Esophagus muscularis mucosa (tissue), 4 donors: ENCODE data around the gene SH2D7.

Experiments
- CTCF ChIP-seq, 3 experiments: fragments of 200-600 bp in 2 of 3; fragments of 450-650 bp in 1 of 3; sonication (generic) in 2 of 3; IDR thresholded peaks; one replicate each; pipeline ENCODE4 v1.5.1; 2017 to 2019; ENCODE audit warnings: antibody characterized with exemption in 3 of 3, mild to moderate bottlenecking in 2 of 3, moderate library complexity in 1 of 3
- EP300 ChIP-seq: sonication (generic); formaldehyde crosslinking; IDR thresholded peaks from one replicate; pipeline ENCODE4 v1.6.1; 2017; ENCODE audit warnings: antibody characterized with exemption
- POLR2A ChIP-seq: fragments of 450-650 bp; IDR thresholded peaks from one replicate; pipeline ENCODE4 v1.6.1; 2017; ENCODE audit warnings: antibody characterized with exemption, moderate library complexity, mild to moderate bottlenecking, low read depth

DNA sequence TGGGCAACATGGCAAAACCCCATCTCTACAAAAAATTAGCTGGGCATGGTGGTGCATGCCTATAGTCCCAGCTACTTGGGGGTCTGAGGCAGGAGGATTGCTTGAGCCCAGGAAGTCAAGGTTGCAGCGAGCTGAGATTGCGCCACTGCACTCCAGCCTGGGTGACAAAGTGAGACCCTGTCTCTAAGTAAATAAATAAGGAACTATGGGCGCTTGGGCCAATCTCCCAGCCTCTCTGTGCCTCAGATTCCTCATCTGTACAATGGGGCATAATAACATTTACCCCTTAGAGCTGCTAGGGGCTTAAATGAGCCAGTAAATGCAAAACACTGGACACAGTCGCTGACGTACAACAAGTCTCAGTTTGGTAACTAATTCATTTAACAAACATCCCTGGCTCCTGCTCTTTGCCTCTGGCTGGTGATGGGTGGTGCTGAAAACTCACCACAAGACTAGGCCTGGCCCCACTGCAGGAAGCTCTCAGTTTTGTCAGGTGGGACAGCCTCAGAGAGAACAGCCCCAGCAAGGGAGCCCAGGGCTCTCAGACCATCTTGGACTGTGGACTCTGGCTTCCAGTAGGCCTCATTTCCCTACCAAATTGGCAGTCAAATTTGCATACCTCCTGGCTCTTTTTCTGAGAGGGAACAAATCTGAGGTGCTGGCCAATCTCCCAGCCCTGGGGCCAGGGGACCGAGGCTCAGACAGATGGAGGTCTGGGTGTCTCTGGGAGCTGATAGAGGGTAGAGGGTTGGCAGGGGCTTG is 8.5 kb upstream of the SH2D7 start:
- TF ChIP-seq CTCF (IDR thresholded peaks at IDR 0.05): no peak
- TF ChIP-seq POLR2A: no peak
- no peak for TF ChIP-seq EP300
